RKO (cell line): Measurements from ENCODE around the gene CAMK2D.
"Not testable (repeated sequence)": the region's sequence is repeated elsewhere in the genome, so short reads cannot be mapped to it uniquely, and the experiment has no call there.

ENCODE experiments used
- DNase-seq: peaks from one replicate; pipeline ENCODE4 v3.0.0-alpha.2; 2016; ENCODE audit warnings: low spot score

CAMK2D gene

GRCh38 chr4:113761620-113762185, at the start of gene CAMK2D:
TSS of gene CAMK2D (minus strand) at chr4:113761738. CDS start at chr4:113761068, 670 bp downstream.
- DNase-seq = peak; percentile 85

DNA sequence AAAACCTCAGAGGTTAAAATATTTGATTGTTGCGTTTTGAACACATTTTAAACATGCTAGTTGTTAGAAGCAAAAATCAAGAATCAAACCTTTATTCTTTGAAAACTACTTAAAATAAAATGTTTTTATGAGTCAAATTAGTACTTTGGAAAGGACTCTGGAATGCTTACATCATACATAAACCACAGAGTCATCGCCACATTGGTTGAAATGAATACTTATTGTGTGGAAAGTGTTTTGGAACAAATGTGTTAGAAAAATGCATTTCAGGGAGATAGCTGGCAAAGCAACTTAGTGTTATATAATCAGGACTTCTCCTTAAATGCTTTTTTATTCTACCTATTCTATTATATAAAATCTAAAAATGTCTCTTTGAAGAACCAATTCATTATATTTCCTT, 49.4 kb upstream of the CAMK2D start:
- no peak for DNase-seq

GRCh38 chr4:113809311-113809710, 47.8 kb upstream of the CAMK2D start:
- DNase-seq = no peak

- DNase-seq = no peak
Measured at GRCh38 chr4:113806850-113807249, 45.3 kb upstream of the CAMK2D start.

- DNase-seq = no peak
Measured at GRCh38 chr4:113801882-113802281, 40.3 kb upstream of the CAMK2D start.

- DNase-seq = not testable (repeated sequence)
Measured at GRCh38 chr4:113796381-113796780, 34.8 kb upstream of the CAMK2D start.

GRCh38 chr4:113790478-113790877, 28.9 kb upstream of the CAMK2D start:
- DNase-seq = no peak

- no peak for DNase-seq
Measured at GRCh38 chr4:113788888-113789287, 27.4 kb upstream of the CAMK2D start.

- no peak for DNase-seq
Measured at GRCh38 chr4:113785781-113786180, 24.2 kb upstream of the CAMK2D start.

DNA sequence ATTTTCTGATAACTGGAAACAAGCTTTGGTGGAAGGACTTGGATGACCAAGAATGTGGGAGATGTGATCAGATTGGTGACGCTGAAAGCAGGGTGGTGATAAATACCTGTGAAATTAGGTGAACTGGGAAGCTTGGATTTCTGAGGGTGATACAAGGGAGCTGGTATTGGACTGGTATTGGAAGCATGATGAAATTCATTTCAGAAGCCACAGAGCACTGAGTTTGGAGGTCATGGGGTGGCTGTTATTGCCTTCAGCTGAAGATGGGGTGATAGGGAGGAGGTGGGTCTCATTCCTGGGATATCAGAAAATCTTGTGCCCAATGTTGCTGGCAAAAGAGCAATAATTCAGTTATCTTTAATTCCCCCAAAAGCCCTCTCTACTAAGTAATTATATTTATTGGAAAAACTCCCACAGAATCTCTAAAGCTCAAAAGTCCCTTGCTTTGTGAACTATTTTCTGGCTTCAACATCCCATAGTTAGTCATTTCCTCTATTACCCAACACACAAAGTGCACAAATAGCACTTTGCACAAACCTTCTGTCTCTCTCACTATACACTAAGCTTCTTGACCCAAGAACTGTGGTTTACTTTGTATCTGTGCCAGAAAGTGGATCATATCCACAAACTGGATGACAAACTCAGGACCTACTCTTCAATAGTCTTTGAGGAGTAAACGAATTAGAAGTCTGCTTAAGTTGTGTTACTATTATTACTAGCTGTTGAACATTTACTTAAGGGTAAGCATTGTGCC, 23.1 kb upstream of the CAMK2D start:
- peak; percentile 85 for DNase-seq

GRCh38 chr4:113783701-113784100, 22.2 kb upstream of the CAMK2D start:
- DNase-seq = no peak

- no peak for DNase-seq
Measured at GRCh38 chr4:113783289-113783688, 21.8 kb upstream of the CAMK2D start.

DNA sequence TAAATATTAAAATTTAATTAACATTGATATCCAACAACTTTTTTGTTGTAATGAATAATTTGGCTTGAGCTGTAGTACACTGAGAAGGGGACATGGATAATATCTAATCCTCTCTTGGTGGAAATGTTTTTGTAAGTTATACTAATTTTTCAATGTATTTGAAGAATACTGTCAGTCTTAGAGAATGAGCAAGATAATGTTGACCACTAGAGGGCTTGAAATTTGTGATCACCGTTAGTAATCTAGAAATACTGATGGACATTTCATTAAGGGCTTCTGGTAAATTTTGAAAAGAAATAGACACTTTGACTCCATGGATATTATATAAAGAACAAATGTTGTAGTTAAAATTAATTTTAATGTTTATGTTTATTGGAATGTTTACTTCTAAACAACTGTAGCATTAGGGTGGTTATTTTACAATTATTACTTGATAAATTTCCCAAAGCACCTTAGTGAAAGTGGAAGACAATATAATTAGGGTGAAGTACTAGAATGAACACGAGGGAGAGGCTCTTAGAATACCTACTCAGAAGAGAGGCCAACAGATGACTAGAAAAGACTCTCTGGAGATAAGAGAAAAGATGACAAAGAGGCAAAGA, 20.0 kb upstream of the CAMK2D start:
- DNase-seq = peak; percentile 65

- no peak for DNase-seq
Measured at GRCh38 chr4:113776679-113777078, 15.1 kb upstream of the CAMK2D start.

DNA sequence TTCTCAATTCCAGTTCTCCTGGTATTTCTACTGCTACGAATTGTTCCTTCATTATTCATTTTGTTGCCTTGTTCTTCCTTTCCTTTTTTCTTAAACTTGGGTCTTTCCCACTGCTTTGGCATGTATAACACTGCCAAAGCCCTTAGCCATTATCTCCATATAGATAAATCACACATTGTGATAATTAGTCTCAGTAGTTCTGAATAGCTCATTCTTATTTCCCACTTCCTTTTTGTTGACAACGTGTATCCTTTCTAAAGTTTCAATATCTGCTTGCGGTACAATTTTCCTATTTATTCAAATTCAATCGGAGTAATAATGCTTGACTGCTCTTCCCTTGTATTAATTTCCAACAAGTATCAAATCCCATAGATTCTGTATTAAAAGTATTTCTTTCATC, 14.5 kb upstream of the CAMK2D start:
- DNase-seq = no peak

- DNase-seq = no peak
Measured at GRCh38 chr4:113773756-113774155, 12.2 kb upstream of the CAMK2D start.

- DNase-seq = no peak
Measured at GRCh38 chr4:113773014-113773413, 11.5 kb upstream of the CAMK2D start.

- no peak for DNase-seq
Measured at GRCh38 chr4:113772319-113772718, 10.8 kb upstream of the CAMK2D start.

GRCh38 chr4:113769744-113770143, 8.2 kb upstream of the CAMK2D start:
- DNase-seq = no peak

DNA sequence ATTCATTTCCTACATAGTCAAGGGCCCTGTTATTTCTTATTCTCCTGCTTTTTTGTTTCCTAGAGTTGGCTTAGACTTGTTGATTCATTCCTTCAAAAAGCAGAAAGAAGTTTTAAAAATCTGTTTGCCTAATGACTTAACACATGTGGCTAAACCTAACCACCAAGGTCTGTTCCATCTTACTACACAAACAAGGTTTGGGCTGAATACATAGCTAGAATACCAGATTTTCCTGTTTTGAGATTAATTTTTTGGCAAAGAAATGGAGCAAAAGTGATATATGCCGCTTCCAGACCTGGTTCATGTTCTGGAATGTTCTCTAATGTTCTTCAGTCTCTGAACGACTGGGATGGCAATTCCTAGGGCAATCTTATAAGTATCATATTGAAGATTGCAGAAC, 7.4 kb upstream of the CAMK2D start:
- DNase-seq = no peak

DNA sequence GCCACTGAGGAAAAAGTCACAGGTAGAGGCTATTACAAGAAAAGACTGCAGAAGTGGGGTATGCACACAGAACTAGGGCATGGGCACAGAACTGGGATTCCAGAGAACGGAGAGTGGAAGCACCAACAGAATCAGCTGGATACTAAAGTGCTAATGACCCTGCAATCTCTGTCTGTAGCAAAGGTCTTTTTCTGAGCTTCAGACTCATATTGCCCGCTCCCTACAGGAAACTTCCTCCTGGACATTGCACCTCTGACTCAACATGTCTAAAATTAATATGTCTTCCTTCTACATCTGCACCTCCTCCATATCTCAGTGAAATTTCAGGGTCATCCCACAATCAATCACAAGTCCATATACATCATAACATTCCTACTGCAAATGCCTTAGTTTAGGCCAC, 5.3 kb upstream of the CAMK2D start:
- DNase-seq = no peak

DNA sequence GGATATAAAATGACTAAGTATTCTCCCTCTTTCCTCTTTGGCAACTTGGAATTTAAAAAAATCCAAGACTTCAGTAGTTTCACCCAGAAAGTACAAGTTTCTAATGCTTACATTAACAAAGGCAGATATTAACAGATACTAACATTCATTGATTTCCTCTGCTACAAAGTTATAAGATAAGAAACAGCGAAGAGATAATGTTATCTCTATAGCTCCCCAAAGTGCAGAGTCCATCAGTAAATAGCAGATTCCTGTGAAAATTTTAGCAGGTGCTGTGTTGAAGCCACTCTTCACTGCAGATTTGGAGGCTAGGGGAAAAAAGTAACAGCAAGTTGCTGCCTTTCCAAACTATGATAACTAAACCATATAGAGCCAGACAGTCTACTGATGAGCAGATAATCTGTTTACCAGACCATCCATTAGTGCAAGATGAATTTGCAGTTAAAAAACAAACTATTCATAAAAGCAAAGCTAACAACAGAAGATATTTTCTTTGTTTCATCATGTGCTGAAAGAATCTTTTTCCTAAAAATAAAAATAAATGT, 3.3 kb upstream of the CAMK2D start:
- no peak for DNase-seq

- not testable (repeated sequence) for DNase-seq
Measured at GRCh38 chr4:113763923-113764322, 2.4 kb upstream of the CAMK2D start.

DNA sequence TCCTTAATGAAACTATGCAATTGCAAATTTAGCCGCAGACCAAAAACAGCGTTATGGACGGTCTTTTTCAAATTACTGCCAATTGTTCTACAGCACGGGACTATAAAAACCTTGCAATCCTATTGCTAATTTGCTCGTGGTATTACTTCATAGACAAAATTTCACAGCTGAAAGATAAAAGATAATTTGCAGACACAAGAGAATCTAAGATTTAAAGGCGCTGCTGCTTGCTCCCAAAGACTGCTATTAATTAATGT, 1.4 kb upstream of the CAMK2D start:
- DNase-seq = no peak
